ENCODE results near the gene SNED1.

The SNED1 gene

GRCh38 chr2:240952496-240953246 is 45.7 kb upstream of the SNED1 start:
- TF ChIP-seq FOXP2 (optimal IDR thresholded peaks at IDR 0.05; ENCODE audit: borderline replicate concordance, extremely low read depth, extremely low read length, insufficient read depth), result no peak
- TF ChIP-seq TAF1 (IDR thresholded peaks at IDR 0.05; ENCODE audit: borderline replicate concordance, insufficient read depth, low read length), result no peak
- no peak for TF ChIP-seq SIN3A (IDR thresholded peaks at IDR 0.05; ENCODE audit: borderline replicate concordance, insufficient read depth, low read length)
- no peak for TF ChIP-seq POLR2AphosphoS5 (IDR thresholded peaks at IDR 0.05; ENCODE audit: low read depth, low read length)
- no peak for TF ChIP-seq REST (IDR thresholded peaks at IDR 0.05; ENCODE audit: insufficient read depth in 1 of 2, low read depth in 2 of 2, low read length in 2 of 2)

GRCh38 chr2:240953426-240954410 is 44.7 kb upstream of the SNED1 start:
- no peak for TF ChIP-seq REST (IDR thresholded peaks at IDR 0.05; ENCODE audit: insufficient read depth in 1 of 2, low read depth in 2 of 2, low read length in 2 of 2)
- no peak for TF ChIP-seq SIN3A (IDR thresholded peaks at IDR 0.05; ENCODE audit: borderline replicate concordance, insufficient read depth, low read length)
- TF ChIP-seq FOXP2 (optimal IDR thresholded peaks at IDR 0.05; ENCODE audit: borderline replicate concordance, extremely low read depth, extremely low read length, insufficient read depth), result no peak
- no peak for TF ChIP-seq TAF1 (IDR thresholded peaks at IDR 0.05; ENCODE audit: borderline replicate concordance, insufficient read depth, low read length)
- TF ChIP-seq POLR2AphosphoS5 (IDR thresholded peaks at IDR 0.05; ENCODE audit: low read depth, low read length), result no peak

- TF ChIP-seq REST (IDR thresholded peaks at IDR 0.05; ENCODE audit: insufficient read depth in 1 of 2, low read depth in 2 of 2, low read length in 2 of 2) (no peak), FOXP2 (optimal IDR thresholded peaks at IDR 0.05; ENCODE audit: borderline replicate concordance, extremely low read depth, extremely low read length, insufficient read depth) (no peak), POLR2AphosphoS5 (IDR thresholded peaks at IDR 0.05; ENCODE audit: low read depth, low read length) (no peak), TAF1 (IDR thresholded peaks at IDR 0.05; ENCODE audit: borderline replicate concordance, insufficient read depth, low read length) (no peak), SIN3A (IDR thresholded peaks at IDR 0.05; ENCODE audit: borderline replicate concordance, insufficient read depth, low read length) (no peak)
Observed at GRCh38 chr2:240954436-240955305, 43.7 kb upstream of the SNED1 start.

- TF ChIP-seq TAF1 (IDR thresholded peaks at IDR 0.05; ENCODE audit: borderline replicate concordance, insufficient read depth, low read length), result no peak
- no peak for TF ChIP-seq SIN3A (IDR thresholded peaks at IDR 0.05; ENCODE audit: borderline replicate concordance, insufficient read depth, low read length)
- no peak for TF ChIP-seq FOXP2 (optimal IDR thresholded peaks at IDR 0.05; ENCODE audit: borderline replicate concordance, extremely low read depth, extremely low read length, insufficient read depth)
Observed at GRCh38 chr2:240955306-240956170, 42.9 kb upstream of the SNED1 start.
